Left ventricle myocardium inferior (tissue), 1 donor: ENCODE results near the gene MYO5C. TPM values are rescaled to one million over a fixed set of nuclear protein-coding genes. Genes with fewer than 3 reads are reported as not detected.

ENCODE experiments used
- DNase-seq: peaks from one replicate; pipeline ENCODE4 v3.0.0-alpha.2; 2020
- H3K27ac ChIP-seq: fragments of 200-600 bp; replicated peaks from 2 replicates; pipeline ENCODE4 v1.8.0; 2021
- H3K27me3 ChIP-seq: fragments of 200-600 bp; 2 replicates; pipeline ENCODE4 v1.8.0; 2021; ENCODE audit warnings: low read depth
- H3K36me3 ChIP-seq: fragments of 200-600 bp; 2 replicates; pipeline ENCODE4 v1.8.0; 2021
- H3K4me1 ChIP-seq: fragments of 200-600 bp; 2 replicates; pipeline ENCODE4 v1.8.0; 2021
- H3K4me3 ChIP-seq: fragments of 200-600 bp; 2 replicates; pipeline ENCODE4 v1.8.0; 2021; ENCODE audit warnings: mild to moderate bottlenecking, moderate library complexity
- H3K9me3 ChIP-seq: fragments of 200-600 bp; replicated peaks from 2 replicates; pipeline ENCODE4 v1.8.0; 2021
- intact Hi-C: fragments of 100-400 bp; cut with micrococcal nuclease; formaldehyde crosslinking; loops from one replicate; pipeline ENCODE4 v1.11.0; 2022
- total RNA-seq: library from RNA; stranded (reverse); fragmentation: NEBNext Ultra II Directional; extraction: Animal tissue kit (Norgen Biotek cat#: 25700); gene quantifications from one replicate; pipeline ENCODE4 v1.2.1, GENCODE V29; 2021
- TF ChIP-seq, protein P1 (sequence below): fragments of 200-600 bp; IDR thresholded peaks from 2 replicates; pipeline ENCODE4 v1.8.0; 2021; ENCODE audit warnings: antibody characterized with exemption, mild to moderate bottlenecking, borderline replicate concordance
- donor health status: DM: no; HTN: yes; CAD: no; lungs with severe emphysema.

The MYO5C gene
- total RNA-seq, 1 donor from 2014 or later, result 2.9 TPM

GRCh38 chr15:52217186-52217585 is 78.4 kb downstream of the MYO5C start:
- no peak overlapping the region for H3K27ac ChIP-seq

GRCh38 chr15:52214553-52214952 is 81.1 kb downstream of the MYO5C start:
- Histone ChIP-seq H3K9me3 (no peaks in the 10 kb centered on the region), H3K27ac (no peak overlapping the region), H3K4me1 (no peaks in the 10 kb centered on the region), H3K27me3 (no peaks in the 10 kb centered on the region), H3K36me3 (peaks cover 14% of the 10 kb centered on the region), H3K4me3 (no peak overlapping the region)
- TF ChIP-seq, protein P1, sequence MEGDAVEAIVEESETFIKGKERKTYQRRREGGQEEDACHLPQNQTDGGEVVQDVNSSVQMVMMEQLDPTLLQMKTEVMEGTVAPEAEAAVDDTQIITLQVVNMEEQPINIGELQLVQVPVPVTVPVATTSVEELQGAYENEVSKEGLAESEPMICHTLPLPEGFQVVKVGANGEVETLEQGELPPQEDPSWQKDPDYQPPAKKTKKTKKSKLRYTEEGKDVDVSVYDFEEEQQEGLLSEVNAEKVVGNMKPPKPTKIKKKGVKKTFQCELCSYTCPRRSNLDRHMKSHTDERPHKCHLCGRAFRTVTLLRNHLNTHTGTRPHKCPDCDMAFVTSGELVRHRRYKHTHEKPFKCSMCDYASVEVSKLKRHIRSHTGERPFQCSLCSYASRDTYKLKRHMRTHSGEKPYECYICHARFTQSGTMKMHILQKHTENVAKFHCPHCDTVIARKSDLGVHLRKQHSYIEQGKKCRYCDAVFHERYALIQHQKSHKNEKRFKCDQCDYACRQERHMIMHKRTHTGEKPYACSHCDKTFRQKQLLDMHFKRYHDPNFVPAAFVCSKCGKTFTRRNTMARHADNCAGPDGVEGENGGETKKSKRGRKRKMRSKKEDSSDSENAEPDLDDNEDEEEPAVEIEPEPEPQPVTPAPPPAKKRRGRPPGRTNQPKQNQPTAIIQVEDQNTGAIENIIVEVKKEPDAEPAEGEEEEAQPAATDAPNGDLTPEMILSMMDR, result no peak
- no peak for DNase-seq
- intact Hi-C loops, result no loop called here

More at GRCh38 chr15:52217186-52217585, 78.4 kb downstream of the MYO5C start:
- peaks cover 10% of the 10 kb centered on the region for H3K36me3 ChIP-seq
- no peaks in the 10 kb centered on the region for H3K4me1 ChIP-seq
- DNase-seq, result no peak
- no peak overlapping the region for H3K4me3 ChIP-seq
- intact Hi-C loops, result no loop called here
- TF ChIP-seq, protein P1, result no peak
- no peaks in the 10 kb centered on the region for H3K27me3 ChIP-seq
- no peaks in the 10 kb centered on the region for H3K9me3 ChIP-seq

DNA sequence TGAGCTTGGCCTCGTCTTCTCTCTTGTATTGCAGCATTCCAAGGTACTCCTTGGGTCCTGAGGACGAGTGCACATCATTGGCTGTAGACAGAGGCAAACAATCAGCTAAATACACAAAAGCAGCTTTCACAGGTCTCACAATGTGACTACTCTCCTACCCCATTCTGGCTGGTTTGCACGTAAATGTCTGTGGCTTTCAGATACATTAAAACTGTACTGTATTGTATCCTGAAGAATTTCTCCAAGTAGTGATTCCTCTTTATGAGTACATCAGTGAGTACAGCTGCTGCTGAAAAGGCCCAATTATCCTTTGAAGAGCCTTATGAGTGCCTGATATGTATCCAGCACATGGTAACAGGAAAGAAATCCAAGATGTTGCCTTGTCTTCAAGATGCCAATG is 82.4 kb downstream of the MYO5C start:
- Histone ChIP-seq H3K27ac (no peak overlapping the region), H3K27me3 (no peaks in the 10 kb centered on the region), H3K4me1 (no peaks in the 10 kb centered on the region), H3K4me3 (no peak overlapping the region), H3K9me3 (no peaks in the 10 kb centered on the region), H3K36me3 (peaks cover 14% of the 10 kb centered on the region)
- TF ChIP-seq, protein P1, result no peak
- no peak for DNase-seq
- intact Hi-C loops, result no loop called here

GRCh38 chr15:52208306-52208946 is 87.2 kb downstream of the MYO5C start:
- intact Hi-C loops, result no loop called here
- no peak overlapping the region for H3K27ac ChIP-seq
- peak; percentile 31 for DNase-seq
- H3K9me3 ChIP-seq, result no peaks in the 10 kb centered on the region
- TF ChIP-seq, protein P1, result peak; percentile 67
- peaks cover 6% of the 10 kb centered on the region for H3K4me1 ChIP-seq
- no peaks in the 10 kb centered on the region for H3K27me3 ChIP-seq
- H3K36me3 ChIP-seq, result peaks cover 11% of the 10 kb centered on the region
- H3K4me3 ChIP-seq, result no peak overlapping the region

DNA sequence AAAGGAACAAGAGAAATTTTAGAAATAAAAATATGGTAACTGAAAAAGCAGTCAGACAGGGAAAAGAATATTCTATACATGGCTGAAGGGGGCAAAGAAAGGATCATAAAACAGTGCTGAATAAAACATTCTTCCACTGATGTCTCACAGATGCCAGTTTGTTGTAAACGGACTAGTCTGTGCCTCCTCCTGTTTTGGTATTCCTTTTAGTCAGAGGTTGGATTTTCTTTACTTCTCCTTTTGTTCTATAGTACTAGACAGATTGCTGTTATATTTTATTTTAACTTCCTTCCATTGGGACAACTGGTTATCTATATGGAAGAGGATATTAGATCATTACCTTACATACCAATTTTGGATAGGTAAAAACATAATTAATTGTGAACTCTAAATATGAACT is 88.4 kb downstream of the MYO5C start:
- intact Hi-C loops, result no loop called here
- H3K4me1 ChIP-seq, result peaks cover 6% of the 10 kb centered on the region

More for the DNA sequence above, 88.4 kb downstream of the MYO5C start:
- no peak overlapping the region for H3K27ac ChIP-seq
- no peak for DNase-seq
- TF ChIP-seq, protein P1, result no peak
- H3K36me3 ChIP-seq, result peaks cover 5% of the 10 kb centered on the region
- H3K27me3 ChIP-seq, result no peaks in the 10 kb centered on the region
- no peaks in the 10 kb centered on the region for H3K9me3 ChIP-seq
- no peak overlapping the region for H3K4me3 ChIP-seq
